Measurements from ENCODE around the gene MAPK10. TPM values are rescaled to one million over a fixed set of nuclear protein-coding genes. Genes with fewer than 3 reads are reported as not detected.

MAPK10 gene
- total and polyA plus RNA-seq, 4 donors: 0.82 to 3.6 (median 2.3) TPM

GRCh38 chr4:86358257-86358656 is 1.6 kb downstream of the MAPK10 start (continued):
- TF ChIP-seq ATF3 (IDR thresholded peaks at IDR 0.05): no peak
- no peak for TF ChIP-seq TAF1 (conservative IDR thresholded peaks at IDR 0.05)
- no peak for TF ChIP-seq MAX (IDR thresholded peaks at IDR 0.05)
- TF ChIP-seq HNF4G (IDR thresholded peaks at IDR 0.05): no peak
- no peak for TF ChIP-seq RXRA (IDR thresholded peaks at IDR 0.05)
- no peak for TF ChIP-seq FOXA1 (IDR thresholded peaks at IDR 0.05)

- no peak for TF ChIP-seq YY1 (IDR thresholded peaks at IDR 0.05)
- no peak for TF ChIP-seq JUND (IDR thresholded peaks at IDR 0.05)
- no peak for TF ChIP-seq NR2F2 (IDR thresholded peaks at IDR 0.05)
- no peak for TF ChIP-seq RAD21 (IDR thresholded peaks at IDR 0.05)
- no peak for TF ChIP-seq TAF1 (conservative IDR thresholded peaks at IDR 0.05)
- no peak for TF ChIP-seq MAX (IDR thresholded peaks at IDR 0.05)
- TF ChIP-seq FOXA1 (IDR thresholded peaks at IDR 0.05): no peak
- TF ChIP-seq CTCF (IDR thresholded peaks at IDR 0.05; ENCODE audit: low read depth, low read length, missing input control): no peak
- TF ChIP-seq ZBTB33 (IDR thresholded peaks at IDR 0.05): no peak
- no peak for TF ChIP-seq EGR1 (IDR thresholded peaks at IDR 0.05; ENCODE audit: low read depth in 2 of 2)
- no peak for TF ChIP-seq REST (IDR thresholded peaks at IDR 0.05)
- no peak for TF ChIP-seq ATF3 (IDR thresholded peaks at IDR 0.05)
- TF ChIP-seq GABPA (IDR thresholded peaks at IDR 0.05 in 1 of 2, conservative IDR thresholded peaks at IDR 0.05 in 1 of 2): no peak
- TF ChIP-seq SP1 (IDR thresholded peaks at IDR 0.05): no peak
- no peak for TF ChIP-seq HNF4A (conservative IDR thresholded peaks at IDR 0.05)
- no peak overlapping the region for H3K9ac ChIP-seq (ENCODE audit: low read depth in 1 of 2, low read length in 2 of 2)
- H3K4me1 ChIP-seq (ENCODE audit: control insufficient read depth in 4 of 4, insufficient read depth in 4 of 4, low read length in 3 of 4): no peaks in the 10 kb centered on the region
- H3K36me3 ChIP-seq (ENCODE audit: control insufficient read depth in 4 of 4, insufficient read depth in 3 of 4, low read depth in 1 of 4, low read length in 3 of 4): no peaks in the 10 kb centered on the region
- 16% methylated on average over 1 of the region's 1 CpG for WGBS
- no peak overlapping the region for H3K4me3 ChIP-seq (ENCODE audit: low read depth in 1 of 3, low read length in 3 of 3)
- peaks cover 0 to 4% (median 3%) of the 10 kb centered on the region in 4 donors for H3K27me3 ChIP-seq (ENCODE audit: control insufficient read depth in 4 of 4, insufficient read depth in 4 of 4, low read length in 3 of 4)
- H3K9me3 ChIP-seq (ENCODE audit: control insufficient read depth in 4 of 4, low read length in 3 of 4): no peaks in the 10 kb centered on the region
- no peak for DNase-seq (ENCODE audit: low spot score)
- no peak overlapping the region for H3K27ac ChIP-seq (ENCODE audit: low read depth in 1 of 2, low read length in 2 of 2)
These were observed 2.2 kb downstream of the MAPK10 start for GRCh38 chr4:86357608-86358007.

Data from liver (tissue), 9 donors.